HFF-Myc (cell line): ENCODE measurements around the gene FCHO1.
"Not testable (repeated sequence)": the region's sequence is repeated elsewhere in the genome, so short reads cannot be mapped to it uniquely, and the experiment has no call there.

Experiments
- DNase-seq: peaks from one replicate; pipeline ENCODE4 v3.0.0-alpha.2; 2011; ENCODE audit warnings: low read depth; ENCODE audit errors: extremely low read depth
- H3K4me3 ChIP-seq: replicated peaks from 2 replicates; pipeline ENCODE4 v1.5.1; 2011; ENCODE audit warnings: low read depth, mild to moderate bottlenecking, control low read depth, low read length
- CTCF ChIP-seq: IDR thresholded peaks from 2 replicates; pipeline ENCODE4 v1.5.1; 2012; ENCODE audit warnings: mild to moderate bottlenecking, low read depth, low read length, control low read depth; ENCODE audit errors: missing control alignments

Gene FCHO1

GRCh38 chr19:17795495-17795856 lies 44.2 kb downstream of the FCHO1 start:
- H3K4me3 ChIP-seq: no peak overlapping the region
- DNase-seq: no peak
- TF ChIP-seq CTCF: no peak

GRCh38 chr19:17796013-17796837 lies 44.9 kb downstream of the FCHO1 start:
- no peak for DNase-seq
- no peak overlapping the region for H3K4me3 ChIP-seq
- no peak for TF ChIP-seq CTCF

GRCh38 chr19:17796838-17797423 lies 45.7 kb downstream of the FCHO1 start:
- no peak for DNase-seq
- no peak for TF ChIP-seq CTCF
- H3K4me3 ChIP-seq: no peak overlapping the region

- no peak for TF ChIP-seq CTCF
- no peak for DNase-seq
- no peak overlapping the region for H3K4me3 ChIP-seq
Measured at GRCh38 chr19:17797424-17798201, 46.3 kb downstream of the FCHO1 start.

- DNase-seq, H3K4me3 ChIP-seq: not testable (repeated sequence)
Measured at GRCh38 chr19:17798599-17798998, 47.3 kb downstream of the FCHO1 start.

- TF ChIP-seq CTCF: no peak
- DNase-seq: no peak
- H3K4me3 ChIP-seq: no peak overlapping the region
Measured at GRCh38 chr19:17802137-17802858, 51.0 kb downstream of the FCHO1 start.
